Loucy (cell line): ENCODE data around the gene CYP8B1.

Source experiments
- EZH2phosphoT487 ChIP-seq: fragments of 200-600 bp; IDR thresholded peaks from 2 replicates; pipeline ENCODE4 v1.6.1; 2018; ENCODE audit warnings: antibody characterized with exemption, mild to moderate bottlenecking, moderate library complexity, borderline replicate concordance
- TF ChIP-seq, protein P1 (sequence below): fragments of 200-600 bp; sonication (generic); conservative IDR thresholded peaks from 2 replicates; pipeline ENCODE4 v1.5.1; 2014; ENCODE audit warnings: mild to moderate bottlenecking, antibody characterized with exemption, low read length

DNA sequence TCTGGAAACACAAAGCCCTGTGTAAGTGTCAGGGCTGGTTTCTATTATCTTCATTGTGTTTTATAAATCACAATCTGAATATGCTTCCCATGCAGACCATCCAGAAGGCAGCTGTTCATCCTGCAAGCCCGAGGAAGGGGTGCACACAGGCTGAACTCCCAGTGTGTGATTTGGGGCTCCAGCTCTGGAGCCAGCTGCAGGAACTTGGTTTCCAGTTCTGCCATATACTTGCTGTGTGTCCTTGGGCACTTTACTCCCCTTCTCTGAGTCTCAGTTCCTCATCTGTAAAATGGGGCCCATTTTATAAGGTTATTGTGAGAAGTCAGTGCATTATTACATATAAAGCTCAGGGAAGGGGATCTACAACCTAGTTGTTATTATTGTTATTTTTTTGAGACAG lies 22.6 kb downstream of the CYP8B1 start:
- TF ChIP-seq, protein P1, sequence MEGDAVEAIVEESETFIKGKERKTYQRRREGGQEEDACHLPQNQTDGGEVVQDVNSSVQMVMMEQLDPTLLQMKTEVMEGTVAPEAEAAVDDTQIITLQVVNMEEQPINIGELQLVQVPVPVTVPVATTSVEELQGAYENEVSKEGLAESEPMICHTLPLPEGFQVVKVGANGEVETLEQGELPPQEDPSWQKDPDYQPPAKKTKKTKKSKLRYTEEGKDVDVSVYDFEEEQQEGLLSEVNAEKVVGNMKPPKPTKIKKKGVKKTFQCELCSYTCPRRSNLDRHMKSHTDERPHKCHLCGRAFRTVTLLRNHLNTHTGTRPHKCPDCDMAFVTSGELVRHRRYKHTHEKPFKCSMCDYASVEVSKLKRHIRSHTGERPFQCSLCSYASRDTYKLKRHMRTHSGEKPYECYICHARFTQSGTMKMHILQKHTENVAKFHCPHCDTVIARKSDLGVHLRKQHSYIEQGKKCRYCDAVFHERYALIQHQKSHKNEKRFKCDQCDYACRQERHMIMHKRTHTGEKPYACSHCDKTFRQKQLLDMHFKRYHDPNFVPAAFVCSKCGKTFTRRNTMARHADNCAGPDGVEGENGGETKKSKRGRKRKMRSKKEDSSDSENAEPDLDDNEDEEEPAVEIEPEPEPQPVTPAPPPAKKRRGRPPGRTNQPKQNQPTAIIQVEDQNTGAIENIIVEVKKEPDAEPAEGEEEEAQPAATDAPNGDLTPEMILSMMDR, result no peak
- no peak for TF ChIP-seq EZH2phosphoT487
